ENCODE measurements around the gene CPB2.

Gene CPB2

DNA sequence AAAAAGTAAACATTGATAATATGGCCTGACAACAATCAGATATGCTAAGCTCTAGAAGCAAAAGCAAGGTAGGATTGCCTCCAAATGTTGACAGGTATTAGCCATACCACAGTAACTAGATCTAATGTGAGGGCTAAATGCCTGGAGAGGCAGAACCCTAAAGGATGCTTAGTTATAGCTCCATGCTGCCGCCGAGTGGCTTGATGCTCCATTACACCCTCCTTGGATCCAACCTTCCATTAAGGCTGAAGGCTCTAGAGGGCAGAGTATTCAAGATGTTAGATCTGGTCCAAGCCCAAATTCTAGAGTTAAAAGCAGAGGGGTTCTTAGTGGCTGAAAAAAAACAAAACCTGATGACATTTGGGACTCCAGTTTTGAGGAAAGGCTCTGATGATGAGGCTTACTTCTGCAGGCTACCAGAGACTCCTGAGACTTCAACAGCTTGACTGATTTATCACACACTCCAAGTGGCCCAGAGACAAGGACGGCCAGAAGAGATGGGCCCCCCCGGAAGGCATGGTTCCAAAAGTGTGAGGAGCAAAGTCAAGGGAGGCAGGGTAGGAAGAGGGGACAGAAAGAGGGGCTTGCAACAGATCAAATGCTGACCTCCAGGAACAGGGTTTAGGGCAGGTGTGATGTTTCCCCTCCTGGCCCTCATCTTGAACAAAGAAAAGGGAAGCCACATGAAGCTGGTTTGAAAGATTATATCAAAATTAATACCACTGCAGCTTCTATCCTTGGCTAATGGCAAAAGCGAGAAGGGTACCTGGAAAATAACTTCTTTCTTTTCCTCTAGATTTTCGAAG, 21.9 kb upstream of the CPB2 start:
- DNase-seq: peak; percentile 67

DNA sequence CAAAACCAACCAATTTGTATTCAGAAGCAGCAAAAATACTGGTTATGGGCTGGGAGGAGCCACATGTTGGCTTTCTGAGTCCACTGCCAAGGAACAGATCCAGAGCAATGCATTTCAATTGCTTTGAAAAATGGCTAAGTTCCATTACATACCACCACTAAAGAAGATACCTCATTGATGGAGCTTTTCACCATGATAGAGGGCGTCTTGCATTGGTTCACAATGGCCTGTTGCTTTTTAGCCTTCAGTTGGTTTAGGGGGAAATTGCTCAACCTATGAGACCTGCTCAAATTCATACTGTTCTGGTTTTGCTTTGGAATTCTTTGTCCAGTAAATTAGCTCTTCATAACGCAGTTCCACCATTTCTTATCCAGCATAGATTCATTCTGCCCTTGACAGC, 21.2 kb upstream of the CPB2 start:
- no peak for DNase-seq

DNA sequence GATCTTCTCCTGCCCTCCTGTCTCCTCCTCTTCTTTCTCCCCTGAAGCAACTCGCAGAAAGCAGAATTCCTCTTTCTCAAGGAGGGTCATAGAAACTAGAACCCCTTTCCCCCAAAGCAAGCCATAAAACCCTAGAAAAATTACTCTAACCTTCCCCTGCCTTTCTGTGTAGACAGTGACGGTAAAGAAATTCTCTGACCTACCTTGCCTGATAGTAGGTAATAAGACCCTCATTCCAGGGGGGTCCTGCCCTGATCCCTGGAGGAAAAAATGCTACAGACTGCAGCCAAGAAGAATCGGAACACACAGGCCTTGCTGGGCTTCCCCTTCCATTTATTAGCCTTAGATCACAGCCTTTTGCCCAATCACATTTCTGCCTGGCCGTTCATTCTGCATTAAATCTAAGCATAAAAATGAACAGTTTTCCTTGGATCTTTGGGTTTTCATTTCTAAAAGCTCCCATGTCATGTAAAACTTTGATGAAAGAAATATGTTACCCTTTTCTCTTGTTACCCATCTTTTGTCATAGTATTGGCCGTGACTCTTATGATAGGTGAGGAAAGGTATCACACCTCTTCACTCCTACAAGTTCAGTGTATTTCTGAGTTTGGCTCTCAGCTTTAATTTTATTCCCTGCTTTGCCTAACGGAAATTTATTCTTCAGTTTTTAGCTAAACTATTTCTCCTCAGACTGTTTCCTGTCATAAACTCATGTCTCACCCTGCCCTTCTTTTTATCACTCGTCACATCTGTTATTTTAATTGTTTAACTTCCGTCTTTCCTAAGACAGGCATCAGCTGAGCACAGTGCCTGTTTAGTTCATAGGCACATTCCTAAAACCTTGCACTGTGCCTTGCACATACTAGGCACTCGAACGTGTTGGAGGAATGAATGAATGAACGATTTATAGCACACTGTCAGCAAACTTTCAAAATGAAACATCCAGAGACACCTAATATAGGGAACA, 20.4 kb upstream of the CPB2 start:
- no peak for DNase-seq

DNA sequence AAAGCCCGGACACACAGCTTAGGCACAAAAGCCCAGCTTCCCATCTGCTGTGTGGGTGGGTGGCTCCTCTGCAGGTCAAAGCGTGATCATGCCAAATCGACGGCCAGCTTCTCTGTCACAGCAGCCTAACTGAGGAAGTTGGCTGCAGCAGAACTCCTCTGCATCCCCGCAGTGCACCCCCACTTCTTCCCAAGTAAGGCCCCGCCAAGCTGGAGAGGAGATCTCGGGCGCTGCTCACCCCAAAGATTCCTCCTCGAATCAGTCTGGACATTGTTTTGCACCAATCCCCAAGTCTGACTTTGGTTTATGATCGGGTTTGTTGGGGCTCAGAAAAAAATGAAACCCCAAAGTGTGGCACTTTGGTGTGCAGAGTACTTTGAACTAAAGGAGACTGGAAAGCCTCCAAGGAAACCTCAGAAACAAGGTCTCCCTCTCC, 19.7 kb upstream of the CPB2 start:
- DNase-seq: no peak

DNA sequence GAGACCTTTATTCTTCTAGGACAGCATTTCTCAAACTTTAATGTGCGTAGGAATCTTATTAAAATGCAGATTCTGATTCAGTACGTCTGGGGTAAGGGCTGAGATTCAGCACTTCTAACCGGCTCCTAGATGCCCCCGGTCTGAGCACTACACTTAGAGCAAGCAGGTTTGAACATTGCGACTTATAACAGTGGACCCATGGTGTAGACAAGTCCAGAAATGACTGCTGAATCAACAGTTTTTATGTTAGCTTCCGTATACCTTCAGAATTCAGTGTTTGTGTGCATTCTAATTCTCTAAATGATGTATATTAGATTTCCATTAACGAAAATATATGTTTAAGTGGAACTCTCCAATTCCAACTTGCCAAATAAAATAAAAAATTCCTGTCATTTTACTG, 17.5 kb upstream of the CPB2 start:
- DNase-seq: no peak

DNA sequence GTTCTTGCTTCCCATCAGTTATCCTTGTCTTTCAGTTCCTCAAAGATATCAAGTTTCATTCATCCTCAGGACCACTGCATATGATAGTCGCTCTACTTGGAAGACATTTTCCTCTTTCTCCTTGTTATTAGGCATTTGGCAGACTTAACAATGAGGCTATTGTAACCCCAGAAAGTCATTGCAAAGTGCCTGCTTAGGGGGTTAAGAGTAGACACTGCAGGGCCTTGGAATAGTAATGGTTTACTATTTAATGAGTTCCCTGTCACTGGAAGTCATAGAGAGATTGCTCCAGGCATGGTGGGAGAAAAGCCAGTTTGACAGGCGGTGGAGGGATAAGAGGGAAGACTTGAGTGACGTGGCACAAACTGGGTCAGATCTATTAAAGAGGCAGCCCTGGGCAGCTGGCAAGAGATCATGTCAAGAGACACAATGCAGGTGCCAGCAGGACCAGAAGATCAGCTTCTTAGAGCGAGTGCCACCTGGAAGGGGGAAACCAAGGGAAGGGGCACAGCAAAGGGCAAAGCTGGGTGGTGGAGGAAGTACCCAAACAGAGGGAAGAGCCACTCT, 16.8 kb upstream of the CPB2 start:
- DNase-seq: no peak

DNA sequence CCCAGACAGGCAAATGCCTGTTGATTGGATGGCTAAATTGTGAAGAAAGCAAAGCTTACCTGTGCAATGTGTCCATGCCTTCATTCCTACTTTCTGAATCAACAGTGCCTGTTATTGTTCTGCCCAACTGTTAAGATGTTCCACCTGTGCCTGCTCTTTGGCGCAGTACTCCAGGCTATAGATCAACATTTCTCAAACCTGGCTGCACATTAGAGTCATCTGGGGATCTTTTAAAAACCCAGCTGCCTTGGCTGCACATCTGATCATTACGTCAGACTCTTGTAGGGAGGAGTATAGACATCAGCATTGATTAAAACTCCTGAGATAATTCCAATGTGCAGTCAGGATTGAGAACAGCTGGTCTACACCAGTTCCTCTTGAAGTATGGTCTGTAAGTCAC, 16.2 kb upstream of the CPB2 start:
- DNase-seq: no peak

DNA sequence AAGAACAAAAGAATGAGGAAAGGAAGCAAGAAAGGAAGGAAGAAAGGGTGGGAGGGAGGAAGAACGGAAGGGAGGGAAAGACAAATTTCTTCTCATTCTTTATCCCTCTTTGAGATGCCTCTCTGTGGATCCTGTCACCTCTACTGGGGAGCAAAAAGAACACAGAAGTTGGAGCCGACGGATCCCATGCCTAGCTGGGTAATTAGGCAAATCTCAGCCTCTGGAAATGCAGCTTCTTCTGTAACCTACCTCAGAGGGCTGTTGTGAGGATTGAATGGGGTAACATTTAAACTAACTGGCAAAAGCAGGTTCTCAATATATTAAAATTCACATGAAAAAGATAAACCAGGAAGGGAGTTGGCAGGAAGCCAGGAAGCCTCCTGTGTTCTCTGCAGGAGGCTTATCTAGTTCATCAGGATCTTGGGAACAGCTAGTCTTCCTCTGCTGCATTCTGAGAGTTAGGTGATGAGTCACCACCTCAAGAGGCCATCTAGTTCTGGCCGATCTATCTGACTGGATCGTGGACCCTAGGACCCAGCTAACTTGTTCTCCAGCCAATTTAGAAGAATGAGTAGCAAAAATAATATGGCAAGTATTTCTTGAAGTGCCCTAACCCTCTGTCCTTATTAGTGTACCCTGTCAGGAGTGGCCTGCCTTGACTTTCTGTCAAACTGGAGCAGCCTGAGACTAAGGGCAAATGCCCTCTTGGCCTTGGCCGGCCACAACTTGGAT, 15.2 kb upstream of the CPB2 start:
- DNase-seq: no peak

DNA sequence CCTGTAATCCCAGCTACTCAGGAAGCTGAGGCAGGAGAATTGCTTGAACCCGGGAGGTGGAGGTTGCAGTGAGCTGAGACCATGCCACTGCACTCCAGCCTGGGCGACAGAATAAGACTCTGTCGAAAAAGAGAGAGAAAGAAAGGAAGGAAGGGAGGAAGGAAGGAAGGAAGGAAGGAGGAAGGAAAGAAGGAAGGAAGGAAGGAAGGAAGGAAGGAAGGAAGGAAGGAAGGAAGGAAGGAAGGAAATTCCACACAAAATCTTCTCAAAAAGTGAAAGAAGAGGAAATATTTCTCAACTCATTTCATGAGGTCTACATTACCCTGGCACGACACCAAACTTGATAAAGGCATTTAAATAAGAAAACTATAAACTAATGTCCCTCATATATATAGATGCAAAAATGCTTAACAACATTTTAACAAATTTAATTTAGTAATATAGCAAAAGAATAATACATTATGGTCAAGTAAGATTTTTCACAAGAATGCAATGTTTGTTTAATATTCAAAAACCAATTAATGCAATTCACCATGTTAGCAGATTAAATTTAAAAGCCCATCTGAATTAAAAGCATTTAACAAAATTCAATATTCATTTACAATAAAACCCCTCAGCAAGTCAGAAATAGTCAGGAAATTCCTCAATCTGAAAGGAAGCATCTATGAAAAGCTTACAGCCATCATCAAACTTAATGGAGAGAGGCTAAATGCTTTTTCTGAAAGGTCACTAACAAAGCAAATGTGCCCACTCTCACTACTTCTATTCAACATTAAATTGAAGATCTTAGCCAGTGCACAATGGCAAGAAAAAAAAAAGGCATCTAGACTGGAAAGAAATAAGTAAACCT, 12.0 kb upstream of the CPB2 start:
- no peak for DNase-seq

DNA sequence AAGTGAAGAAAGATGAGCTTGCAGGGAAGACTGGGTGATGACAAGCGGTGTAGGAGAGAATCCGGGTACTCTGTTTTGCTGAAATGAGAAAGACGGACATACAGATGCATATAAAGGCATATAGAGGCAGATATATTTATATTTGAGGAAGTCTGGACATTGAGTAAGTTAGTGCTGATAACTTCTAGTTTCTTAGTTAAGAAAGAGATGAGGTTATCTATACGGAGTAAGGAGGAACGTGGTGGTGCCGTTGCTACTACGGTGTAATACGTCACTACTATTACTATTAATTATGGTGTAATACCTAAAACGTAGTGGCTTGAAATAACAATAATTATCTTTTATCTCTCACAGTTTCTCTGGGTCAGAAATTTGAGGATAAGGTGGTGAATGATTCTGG, 9.8 kb upstream of the CPB2 start:
- DNase-seq: no peak

DNA sequence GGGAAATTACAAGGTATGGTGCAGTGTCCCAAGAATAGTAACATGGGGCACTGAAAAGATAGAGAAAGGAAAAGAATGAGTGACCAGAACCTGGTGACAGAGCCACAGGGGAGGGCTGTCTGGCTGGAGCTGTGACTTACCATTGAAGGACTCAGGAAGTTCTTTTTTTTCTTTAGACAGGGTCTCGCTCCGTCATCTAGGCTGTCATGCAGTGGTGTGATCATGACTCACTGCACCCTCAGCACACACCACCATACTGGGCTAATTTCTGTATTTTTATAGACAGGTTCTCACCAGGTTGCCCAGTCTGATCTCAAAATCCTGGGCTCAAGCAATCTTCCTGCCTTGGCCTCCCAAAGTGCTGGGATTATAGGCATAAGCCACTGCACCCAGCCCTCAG, 8.8 kb upstream of the CPB2 start:
- no peak for DNase-seq

DNA sequence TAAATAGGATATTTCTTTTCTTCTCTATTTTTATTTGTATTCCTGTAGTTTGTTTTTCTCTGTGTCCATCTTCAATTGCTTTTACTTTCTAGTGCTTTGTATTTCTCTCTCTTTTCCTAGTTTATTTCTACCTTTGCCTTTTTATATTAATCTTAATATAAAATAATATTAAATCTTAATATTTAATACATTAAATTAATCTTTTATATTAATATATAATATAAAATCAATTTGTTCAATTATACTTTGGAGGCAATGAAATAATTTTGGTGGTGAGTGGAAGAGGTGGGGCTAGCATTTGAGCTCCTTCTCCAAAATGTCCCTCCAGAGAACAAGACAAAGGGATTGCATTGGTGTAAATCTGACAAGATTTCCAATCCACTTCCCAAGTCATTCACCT, 6.3 kb upstream of the CPB2 start:
- DNase-seq: no peak

DNA sequence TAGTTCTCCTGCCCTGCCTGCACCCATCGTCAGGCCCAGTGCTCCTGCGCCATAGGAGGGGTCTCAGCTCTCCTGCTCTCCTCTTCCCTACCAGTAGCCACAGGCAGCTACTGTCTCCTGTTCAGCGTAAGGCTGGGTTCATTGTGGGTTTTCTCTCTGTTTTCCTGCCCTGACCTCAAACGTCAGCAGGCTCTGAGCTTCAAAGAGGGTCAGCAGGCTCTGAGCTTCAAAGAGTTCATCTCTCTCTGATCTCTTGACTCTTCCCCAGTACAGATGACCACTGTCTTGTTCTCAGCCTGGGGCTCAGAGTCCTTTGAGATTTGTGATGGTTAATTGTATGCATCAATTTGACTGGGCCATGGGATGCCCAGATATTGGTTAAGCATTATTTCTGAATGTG, 4.6 kb upstream of the CPB2 start:
- DNase-seq: no peak

DNA sequence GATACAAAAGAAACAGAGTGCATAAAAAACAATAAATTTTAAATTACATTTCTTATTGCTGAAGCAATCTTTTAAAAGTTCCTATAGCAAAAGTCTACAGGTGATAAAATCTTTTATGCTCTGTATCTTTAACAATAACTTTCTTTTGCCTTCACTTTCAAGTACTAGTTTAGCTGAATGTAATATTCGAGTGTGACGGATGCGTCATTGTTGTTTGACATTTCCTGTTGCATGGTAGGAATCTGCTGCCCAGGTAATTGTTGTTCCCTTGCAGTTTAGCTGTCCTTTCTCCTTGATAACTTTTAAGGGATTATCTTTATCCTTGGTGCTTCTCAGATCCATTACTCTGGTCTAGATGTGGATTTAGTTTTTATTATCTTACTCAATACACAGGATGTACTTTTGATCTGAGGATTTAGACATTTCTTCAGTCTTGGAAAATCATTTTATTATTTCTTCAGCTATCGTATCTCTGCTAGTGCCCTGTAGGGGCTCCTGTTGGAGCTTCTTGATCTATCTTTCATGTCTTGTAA, 2.1 kb upstream of the CPB2 start:
- DNase-seq: no peak

DNA sequence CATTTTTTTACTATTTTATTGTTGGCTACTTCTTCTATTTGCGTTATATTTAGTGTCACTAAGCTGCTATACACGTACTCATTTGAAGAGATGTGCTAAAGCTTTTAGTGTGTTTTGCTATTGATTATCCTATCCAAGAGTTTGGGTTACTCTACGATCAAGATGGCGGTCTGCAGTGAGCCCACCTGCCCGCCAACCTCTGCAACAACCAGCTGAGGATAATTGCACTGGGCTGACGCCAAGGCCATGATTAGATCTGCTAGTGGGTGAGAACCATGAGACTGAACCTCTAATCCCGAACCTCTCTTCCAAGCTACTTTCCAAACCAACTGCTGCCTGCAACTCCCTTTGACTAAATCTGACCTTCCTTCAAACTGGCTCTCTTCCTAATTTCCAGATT, 1.8 kb downstream of the CPB2 start:
- no peak for DNase-seq

DNA sequence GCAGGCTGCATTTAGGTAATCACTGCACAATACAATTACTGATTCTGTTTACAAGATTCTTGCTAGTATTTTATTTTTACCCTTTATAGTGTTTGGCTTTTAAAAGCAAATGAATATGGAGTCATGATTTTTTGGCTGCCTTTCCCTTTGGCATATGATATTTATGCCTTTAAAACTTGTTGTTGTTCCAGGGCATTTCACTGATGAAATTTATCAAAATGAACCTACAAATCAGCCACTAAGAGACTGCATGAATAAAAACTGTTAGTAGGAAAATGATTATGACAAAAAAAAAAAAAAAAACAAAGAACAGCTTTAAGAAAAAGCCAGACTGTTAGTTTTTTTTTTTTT, 2.6 kb downstream of the CPB2 start:
- DNase-seq: no peak

DNA sequence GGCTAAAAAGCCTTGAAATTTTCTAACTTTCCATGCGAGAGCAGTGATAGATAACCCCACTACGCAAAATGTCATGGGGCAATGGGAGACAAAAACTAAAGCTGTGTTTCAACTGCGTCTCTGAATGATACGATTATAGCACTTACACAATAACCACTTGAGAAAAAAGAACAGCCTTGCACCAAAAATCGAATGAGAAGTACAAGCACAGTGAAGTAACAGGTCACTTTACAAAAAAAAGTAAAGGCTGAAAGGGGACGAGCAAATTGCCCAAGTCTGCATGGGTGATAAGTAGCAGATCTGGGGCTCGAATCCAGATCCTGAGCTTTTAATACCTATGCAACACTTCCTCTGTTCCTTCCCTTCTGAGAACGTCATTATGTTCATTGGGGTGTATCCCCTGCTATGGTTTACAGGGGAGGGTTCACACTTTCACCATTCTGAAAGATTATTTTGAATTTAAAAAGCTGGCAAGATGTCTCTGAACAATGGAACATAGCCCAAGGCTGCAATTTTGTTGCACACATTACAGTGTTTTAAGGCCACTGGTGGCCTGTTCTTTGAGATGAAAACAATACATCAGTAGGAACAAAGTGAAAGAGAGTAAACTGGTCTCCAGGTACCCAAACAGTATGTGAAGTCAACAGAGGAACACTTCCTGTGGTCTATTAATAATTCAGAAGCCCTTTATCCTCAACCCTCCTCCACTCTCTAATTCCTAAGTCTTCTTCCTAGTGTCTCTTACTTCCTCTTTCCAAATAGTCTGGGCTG, 3.2 kb downstream of the CPB2 start:
- no peak for DNase-seq

DNA sequence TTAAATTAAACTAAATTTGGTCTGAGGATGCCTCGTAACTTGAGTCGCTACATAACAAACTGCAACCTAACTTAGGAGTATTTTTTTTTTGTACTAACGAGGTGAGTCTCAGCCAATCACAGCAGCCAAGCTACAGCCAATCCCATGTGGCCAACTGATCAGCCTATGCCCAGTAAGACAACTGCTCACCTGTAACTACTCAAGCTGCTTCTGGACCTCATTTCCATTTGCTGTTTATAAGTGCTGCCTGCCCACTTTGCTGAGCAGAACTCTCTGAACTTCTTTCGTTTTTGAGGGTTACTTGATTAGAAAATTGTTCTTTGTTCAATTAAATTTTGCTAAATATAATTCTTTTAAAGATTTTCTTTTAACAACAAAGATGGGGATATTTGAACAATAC, 3.8 kb downstream of the CPB2 start:
- DNase-seq: no peak

DNA sequence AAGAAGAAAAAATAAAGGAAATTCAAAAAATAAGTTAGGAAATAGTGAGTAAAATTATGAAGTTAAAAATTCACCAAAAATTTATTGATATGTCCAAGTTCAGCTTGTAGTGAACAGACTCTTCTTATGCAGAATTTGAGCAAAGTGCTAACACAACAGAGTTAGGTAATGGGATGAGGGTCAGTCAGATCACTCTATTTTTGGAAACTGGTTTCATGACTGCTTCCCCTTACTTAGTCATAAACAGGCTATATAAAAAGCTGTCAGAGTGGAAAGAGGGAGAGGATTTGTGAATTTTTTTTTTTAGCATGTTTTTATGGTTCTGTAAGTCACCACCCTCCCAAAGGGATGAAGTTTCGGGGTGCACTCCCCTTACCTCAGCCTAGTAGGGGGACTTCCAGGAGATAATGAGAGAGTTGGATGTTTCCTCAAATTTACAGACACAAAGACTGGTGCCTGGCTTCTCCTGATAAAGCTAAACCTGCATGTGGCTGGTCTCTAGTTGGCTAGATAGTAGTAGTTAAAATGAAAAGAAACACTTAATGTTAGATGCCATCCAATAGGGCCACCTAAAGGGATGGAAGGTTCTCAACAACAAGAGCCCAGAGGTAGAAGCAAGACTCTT, 4.5 kb downstream of the CPB2 start:
- DNase-seq: no peak

DNA sequence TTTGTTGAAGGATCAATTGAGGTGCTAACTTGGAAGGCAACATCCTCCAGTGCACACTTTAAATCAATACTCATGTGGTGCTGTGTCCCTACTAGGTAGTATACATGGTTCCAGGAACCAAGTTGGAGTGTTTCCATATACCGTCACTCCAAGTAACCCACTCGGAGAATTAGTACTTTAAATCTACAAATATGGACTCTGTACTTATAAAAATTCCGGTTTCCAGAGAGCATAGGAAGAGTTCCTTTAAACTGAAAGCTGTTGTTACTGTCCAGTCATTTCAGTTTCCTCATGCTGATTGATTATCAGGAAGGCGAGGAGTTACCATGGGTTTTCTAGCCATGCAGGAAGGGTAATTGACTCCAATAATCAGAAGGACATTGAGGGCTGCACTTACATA, 7.2 kb downstream of the CPB2 start:
- no peak for DNase-seq

DNA sequence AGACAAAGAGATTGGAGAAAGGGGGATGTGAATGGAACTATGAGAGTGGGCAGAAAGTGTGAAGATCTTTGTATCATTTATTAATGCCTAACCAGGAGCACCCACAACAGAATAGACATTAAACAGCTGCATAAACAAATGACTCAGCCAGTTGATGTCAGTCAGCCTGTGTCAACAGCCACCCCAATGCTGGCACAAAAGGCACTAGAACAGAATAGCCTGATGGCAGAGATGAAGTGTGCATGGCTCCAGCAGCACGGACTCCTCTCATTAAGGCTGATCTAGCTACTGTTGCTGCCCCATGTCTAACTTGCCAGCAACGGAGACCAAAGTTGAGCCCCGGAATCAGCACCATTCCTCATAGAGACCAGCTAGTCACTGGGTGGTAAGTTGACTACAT, 7.8 kb downstream of the CPB2 start:
- no peak for DNase-seq

Measured in CD4-positive, alpha-beta T cell treated with Interleukin-4 for 4 hours (primary cell).